ENCODE measurements around the gene KLHL1. TPM values are rescaled to one million over a fixed set of nuclear protein-coding genes. Genes with fewer than 3 reads are reported as not detected.
"Not testable (repeated sequence)": the region's sequence is repeated elsewhere in the genome, so short reads cannot be mapped to it uniquely, and the experiment has no call there.

KLHL1 gene
- total RNA-seq (2021; ENCODE audit: unreplicated experiment) (not detected), Bru-seq, nascent RNA (percentile 1 among the genes with signal in this experiment), BruChase-seq, experiment 1, labeled RNA remaining after a 2-hour chase (percentile 0 among the genes with signal in this experiment), BruChase-seq, experiment 2, labeled RNA remaining after a 6-hour chase (not detected)
- polyA plus RNA-seq (2012; ENCODE audit: insufficient read length), result not detected
- long read RNA-seq, result 0 reads

DNA sequence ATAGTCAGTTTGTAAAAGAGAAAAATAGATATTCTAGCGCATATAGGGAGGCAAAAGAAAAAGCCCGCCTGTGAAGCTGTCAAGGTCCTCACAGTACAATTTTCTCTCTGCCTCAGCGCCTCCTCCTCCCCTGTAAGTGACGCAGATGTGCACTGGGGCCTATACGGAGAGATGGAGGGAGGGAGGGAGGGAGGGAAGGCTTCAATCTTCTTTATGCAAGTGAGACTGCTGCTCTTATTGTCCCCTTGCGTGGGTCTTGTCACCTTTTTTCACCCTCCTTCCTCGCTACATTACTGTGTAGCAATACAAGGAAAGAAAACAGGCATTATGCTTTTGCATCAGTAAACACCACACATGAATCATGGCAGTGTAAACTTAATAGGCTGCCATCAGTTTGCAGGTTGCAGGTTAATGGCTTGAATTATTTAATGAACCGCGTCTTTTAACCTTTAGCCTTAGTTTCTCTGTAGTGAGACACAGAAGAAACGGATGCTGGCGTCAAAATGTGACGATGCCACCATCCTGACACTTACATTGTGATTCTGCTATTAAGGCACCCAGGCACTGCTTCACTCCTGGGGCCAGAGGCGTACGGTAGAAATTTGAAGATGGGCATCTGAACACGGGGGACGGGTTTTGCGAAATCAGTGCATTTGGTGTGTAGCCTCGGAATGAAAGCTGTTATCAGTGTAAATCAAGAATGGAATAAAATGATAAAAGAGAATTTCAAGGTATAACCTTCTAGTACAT lies at the start of gene KLHL1:
KLHL1 (minus strand) TSS at position 97 of the 750 bp plus-strand sequence. CDS start 753 bp downstream, outside the sequence.
- CTCF ChIA-PET, result no interaction called here
- Histone ChIP-seq H3K4me1 (ENCODE audit: control insufficient read depth, insufficient read depth, low read length) (no peaks in the 10 kb centered on the region), H3K9me3 (ENCODE audit: control insufficient read depth, insufficient read depth, low read depth, low read length) (no peaks in the 10 kb centered on the region), H3K4me3 (ENCODE audit: low read depth in 2 of 2, low read length in 2 of 2) (no peak within 1 kb of the TSS), H3K27me3 (ENCODE audit: control insufficient read depth, insufficient read depth, low read length) (no peaks in the 10 kb centered on the region), H3K27ac (ENCODE audit: low read length) (no peak within 1 kb of the TSS), H3K36me3 (ENCODE audit: control insufficient read depth, insufficient read depth, low read length) (no peaks in the 10 kb centered on the region)
- ATAC-seq (no peak), DNase-seq (ENCODE audit: low read depth, low spot score) (no peak)
- TF ChIP-seq TCF7L2 (IDR thresholded peaks at IDR 0.05; ENCODE audit: low read depth, low read length) (no peak), CTCF (IDR thresholded peaks at IDR 0.05) (no peak), POLR2AphosphoS5 (IDR thresholded peaks at IDR 0.05; ENCODE audit: low read depth, low read length) (no peak), SIN3A (IDR thresholded peaks at IDR 0.05; ENCODE audit: borderline replicate concordance, insufficient read depth, low read depth, low read length) (no peak)
- TF ChIP-seq, protein P1, sequence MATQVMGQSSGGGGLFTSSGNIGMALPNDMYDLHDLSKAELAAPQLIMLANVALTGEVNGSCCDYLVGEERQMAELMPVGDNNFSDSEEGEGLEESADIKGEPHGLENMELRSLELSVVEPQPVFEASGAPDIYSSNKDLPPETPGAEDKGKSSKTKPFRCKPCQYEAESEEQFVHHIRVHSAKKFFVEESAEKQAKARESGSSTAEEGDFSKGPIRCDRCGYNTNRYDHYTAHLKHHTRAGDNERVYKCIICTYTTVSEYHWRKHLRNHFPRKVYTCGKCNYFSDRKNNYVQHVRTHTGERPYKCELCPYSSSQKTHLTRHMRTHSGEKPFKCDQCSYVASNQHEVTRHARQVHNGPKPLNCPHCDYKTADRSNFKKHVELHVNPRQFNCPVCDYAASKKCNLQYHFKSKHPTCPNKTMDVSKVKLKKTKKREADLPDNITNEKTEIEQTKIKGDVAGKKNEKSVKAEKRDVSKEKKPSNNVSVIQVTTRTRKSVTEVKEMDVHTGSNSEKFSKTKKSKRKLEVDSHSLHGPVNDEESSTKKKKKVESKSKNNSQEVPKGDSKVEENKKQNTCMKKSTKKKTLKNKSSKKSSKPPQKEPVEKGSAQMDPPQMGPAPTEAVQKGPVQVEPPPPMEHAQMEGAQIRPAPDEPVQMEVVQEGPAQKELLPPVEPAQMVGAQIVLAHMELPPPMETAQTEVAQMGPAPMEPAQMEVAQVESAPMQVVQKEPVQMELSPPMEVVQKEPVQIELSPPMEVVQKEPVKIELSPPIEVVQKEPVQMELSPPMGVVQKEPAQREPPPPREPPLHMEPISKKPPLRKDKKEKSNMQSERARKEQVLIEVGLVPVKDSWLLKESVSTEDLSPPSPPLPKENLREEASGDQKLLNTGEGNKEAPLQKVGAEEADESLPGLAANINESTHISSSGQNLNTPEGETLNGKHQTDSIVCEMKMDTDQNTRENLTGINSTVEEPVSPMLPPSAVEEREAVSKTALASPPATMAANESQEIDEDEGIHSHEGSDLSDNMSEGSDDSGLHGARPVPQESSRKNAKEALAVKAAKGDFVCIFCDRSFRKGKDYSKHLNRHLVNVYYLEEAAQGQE (IDR thresholded peaks at IDR 0.05; ENCODE audit: insufficient read depth in 1 of 2, low read depth in 2 of 2, low read length in 1 of 2), result no peak
- intact Hi-C loops (cut with micrococcal nuclease; ENCODE audit: unreplicated experiment), result no loop called here
- in situ Hi-C loops (cut with HindIII; ENCODE audit: low pct_unique_long_range_greater_than_20kb, low sequenced_read_pairs), result no loop called here
- POLR2A ChIA-PET, result no interaction called here
- no TSS peak for BruUV-seq (replicated peaks)

GRCh38 chr13:70142658-70143057 lies 34.4 kb upstream of the KLHL1 start:
- H3K9me3 ChIP-seq (ENCODE audit: control insufficient read depth, insufficient read depth, low read depth, low read length); H3K4me3 ChIP-seq (ENCODE audit: low read depth in 2 of 2, low read length in 2 of 2); intact Hi-C loops (cut with micrococcal nuclease; ENCODE audit: unreplicated experiment); ATAC-seq; POLR2A ChIA-PET; H3K36me3 ChIP-seq (ENCODE audit: control insufficient read depth, insufficient read depth, low read length); in situ Hi-C loops (cut with HindIII; ENCODE audit: low pct_unique_long_range_greater_than_20kb, low sequenced_read_pairs); H3K27ac ChIP-seq (ENCODE audit: low read length); DNase-seq (ENCODE audit: low read depth, low spot score); H3K4me1 ChIP-seq (ENCODE audit: control insufficient read depth, insufficient read depth, low read length); H3K27me3 ChIP-seq (ENCODE audit: control insufficient read depth, insufficient read depth, low read length); CTCF ChIA-PET; BruUV-seq (replicated peaks): not testable (repeated sequence)

DNA sequence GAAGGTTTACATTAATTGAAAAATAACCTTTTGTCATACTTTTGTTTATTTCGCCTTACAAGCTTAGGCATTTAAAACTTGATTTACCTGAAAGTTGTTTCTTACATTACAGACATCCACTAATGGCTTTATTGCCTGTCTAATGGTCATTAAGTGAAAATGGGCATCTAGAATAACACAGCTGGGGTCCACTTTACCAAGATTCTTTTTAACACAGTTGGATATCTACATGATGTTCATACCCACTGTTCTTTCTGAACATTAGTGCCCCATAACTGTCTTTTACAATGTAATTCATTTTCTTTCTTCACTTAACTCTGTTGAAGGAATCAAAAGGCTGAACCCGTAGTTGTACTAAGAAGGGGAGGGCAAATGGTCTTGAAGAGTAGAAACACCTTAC lies 19.8 kb upstream of the KLHL1 start:
- CTCF ChIA-PET, result no interaction called here
- Histone ChIP-seq H3K27me3 (ENCODE audit: control insufficient read depth, insufficient read depth, low read length) (no peaks in the 10 kb centered on the region), H3K9me3 (ENCODE audit: control insufficient read depth, insufficient read depth, low read depth, low read length) (no peaks in the 10 kb centered on the region), H3K4me1 (ENCODE audit: control insufficient read depth, insufficient read depth, low read length) (no peaks in the 10 kb centered on the region), H3K36me3 (ENCODE audit: control insufficient read depth, insufficient read depth, low read length) (no peaks in the 10 kb centered on the region), H3K4me3 (ENCODE audit: low read depth in 2 of 2, low read length in 2 of 2) (no peak overlapping the region), H3K27ac (ENCODE audit: low read length) (no peak overlapping the region)
- no peak for DNase-seq (ENCODE audit: low read depth, low spot score)
- POLR2A ChIA-PET, result no interaction called here
- in situ Hi-C loops (cut with HindIII; ENCODE audit: low pct_unique_long_range_greater_than_20kb, low sequenced_read_pairs) (no loop called here), intact Hi-C loops (cut with micrococcal nuclease; ENCODE audit: unreplicated experiment) (no loop called here)
- BruUV-seq (replicated peaks), result no TSS peak
- TF ChIP-seq, protein P1 (IDR thresholded peaks at IDR 0.05; ENCODE audit: insufficient read depth in 1 of 2, low read depth in 2 of 2, low read length in 1 of 2), result no peak
- no peak for TF ChIP-seq CTCF (IDR thresholded peaks at IDR 0.05)
- no peak for TF ChIP-seq SIN3A (IDR thresholded peaks at IDR 0.05; ENCODE audit: borderline replicate concordance, insufficient read depth, low read depth, low read length)
- TF ChIP-seq TCF7L2 (IDR thresholded peaks at IDR 0.05; ENCODE audit: low read depth, low read length), result no peak
- no peak for TF ChIP-seq POLR2AphosphoS5 (IDR thresholded peaks at IDR 0.05; ENCODE audit: low read depth, low read length)
- ATAC-seq, result no peak

Measured in Panc1 (cell line).